GM19324 (cell line): ENCODE measurements around the gene KLHL40.

Experiments used
- ATAC-seq: cut with Tn5 transposase; IDR thresholded peaks from one replicate; pipeline ENCODE4 v1.9.1; 2021; ENCODE audit warnings: mild to moderate bottlenecking, moderate library complexity; ENCODE audit not compliant: unreplicated experiment, low FRiP score

Gene KLHL40

DNA sequence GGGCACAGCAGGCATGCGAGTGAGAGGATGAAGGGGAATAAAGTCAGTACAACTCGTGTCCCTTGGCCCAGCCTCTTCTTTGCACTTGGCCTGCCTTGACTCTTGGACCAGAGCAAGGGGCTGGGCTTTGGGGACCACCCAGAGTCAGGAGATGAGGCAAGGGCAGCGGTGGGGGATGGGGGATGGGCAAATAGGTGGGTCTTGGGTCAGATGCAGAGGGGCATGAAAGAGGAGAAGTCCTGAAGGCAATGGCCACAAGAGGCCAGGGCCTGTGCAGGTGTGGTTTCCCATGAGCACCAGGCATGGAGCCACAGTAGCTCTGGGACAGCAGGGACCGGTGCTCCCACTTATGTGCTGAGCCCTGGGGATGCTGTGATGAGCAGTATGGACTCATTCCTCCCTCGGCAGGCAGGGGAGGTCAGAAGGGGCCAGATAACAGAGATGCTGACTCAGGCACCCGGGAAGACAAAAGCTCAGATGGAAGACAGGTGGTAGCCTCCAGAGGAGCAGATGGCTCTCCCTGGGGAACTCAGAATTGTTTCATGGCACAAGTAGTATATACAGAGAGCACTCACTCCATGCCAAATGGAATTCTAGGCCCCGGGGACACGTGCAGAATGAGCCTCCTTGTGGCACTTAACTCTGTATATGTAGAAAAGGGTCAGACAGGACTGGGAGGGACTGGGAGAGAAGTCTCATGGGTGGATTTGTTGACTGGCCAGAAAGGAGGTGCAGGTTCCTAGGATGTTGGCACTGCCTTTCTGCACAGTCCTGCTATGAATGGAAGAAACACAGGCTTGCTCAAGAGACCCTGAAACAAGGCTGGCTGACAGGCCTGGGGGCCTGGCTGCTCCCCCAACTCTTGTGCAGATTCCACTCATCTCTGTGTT lies 17.6 kb upstream of the KLHL40 start:
- no peak for ATAC-seq

DNA sequence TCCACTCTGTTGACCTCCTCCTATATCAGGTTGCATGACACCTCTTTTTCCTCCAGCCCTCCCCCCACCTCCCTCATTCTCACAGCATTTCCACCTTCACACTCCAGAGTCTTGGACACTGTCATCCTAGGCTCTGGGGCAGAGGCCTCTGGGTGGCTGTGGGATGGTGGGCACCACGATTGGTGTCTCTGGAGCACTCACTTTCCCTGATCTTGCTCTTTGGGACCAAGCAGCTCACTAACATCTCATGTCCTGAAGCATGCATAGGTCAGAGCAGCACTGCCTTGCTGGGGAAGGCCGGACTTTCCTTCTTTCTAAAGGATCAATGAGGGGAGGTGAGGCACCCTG lies 16.9 kb upstream of the KLHL40 start:
- no peak for ATAC-seq

DNA sequence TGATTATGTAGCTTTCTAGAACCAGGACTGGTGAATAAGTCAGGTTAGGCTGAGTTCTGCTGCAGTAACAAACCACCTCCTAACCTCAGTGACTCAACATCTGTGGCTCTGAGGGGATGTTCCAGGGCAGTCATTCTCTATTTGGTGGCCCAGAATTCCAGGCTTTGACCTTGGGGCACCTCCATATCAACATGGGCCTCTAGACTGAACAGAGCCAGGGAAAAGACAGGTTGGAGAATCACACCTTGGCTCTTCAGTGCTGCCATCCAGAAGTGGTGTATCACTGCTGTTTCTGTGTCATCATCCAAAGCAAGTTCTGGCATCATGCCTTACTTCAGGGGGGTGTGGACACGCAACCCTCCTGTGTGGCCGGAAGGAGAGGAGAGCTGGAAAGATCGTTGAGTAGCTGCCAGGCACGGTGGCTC lies 16.5 kb upstream of the KLHL40 start:
- ATAC-seq = no peak

DNA sequence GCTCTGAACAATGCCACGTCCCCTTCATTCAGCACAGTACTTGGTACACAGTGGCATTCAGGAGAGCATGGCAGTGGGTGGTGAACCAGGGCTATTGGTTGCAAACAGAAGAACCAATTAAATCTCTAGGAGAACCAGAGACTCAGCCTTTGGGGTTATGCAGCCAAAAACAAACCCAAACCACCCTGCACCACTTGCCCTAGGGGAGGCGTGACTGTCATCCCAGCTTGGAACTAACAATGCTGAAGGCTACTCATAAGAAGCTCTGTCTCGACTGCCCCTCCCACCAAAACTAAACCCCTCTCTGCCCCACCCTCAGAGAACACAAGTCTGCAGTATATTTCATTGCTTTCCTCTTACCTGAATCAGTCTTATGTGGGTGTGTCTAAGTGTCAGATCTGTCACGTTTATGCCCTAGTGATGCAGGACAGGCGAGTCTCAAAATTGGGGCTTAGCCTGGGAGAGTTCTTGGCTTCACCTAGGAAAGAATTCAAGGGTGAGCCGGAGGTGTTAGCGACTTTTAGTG lies 15.2 kb upstream of the KLHL40 start:
- no peak for ATAC-seq

DNA sequence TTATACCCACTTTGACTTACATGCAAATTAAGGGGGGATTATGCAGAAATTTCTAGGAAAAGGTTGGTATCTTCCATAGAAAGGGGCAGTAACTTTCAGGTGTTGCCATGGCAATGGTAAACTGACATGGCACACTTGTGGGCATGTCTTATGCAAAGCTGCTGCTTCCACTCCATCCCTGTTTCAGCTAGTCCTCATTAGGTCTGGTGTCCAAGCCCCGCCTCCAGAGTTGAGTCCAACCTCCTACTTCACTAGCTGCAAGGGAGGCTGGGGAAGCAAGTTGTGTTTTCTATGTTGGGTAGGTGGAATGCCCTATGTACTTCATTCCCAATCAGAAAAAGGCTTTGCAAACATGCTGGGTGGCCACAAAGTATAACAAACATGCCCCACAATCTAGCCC lies 14.7 kb upstream of the KLHL40 start:
- no peak for ATAC-seq

DNA sequence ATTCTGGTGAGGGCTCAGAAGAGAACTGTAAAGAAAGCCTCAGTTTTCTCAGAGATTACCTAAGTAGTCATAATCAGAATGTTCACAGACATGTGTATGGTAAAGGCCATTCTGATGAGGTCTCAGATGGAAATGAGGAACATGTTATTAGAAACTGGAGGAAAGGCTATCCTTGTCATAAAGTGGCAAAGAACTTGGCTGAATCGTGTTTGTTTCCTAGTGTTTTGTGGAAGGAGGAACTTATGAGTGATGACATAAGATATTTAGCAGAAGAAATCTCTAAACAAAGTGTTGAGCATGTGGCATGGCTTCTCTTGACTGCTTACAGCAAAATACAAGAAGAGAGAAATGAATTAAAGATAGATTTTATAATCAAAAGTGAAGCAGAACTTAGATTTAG lies 12.8 kb upstream of the KLHL40 start:
- ATAC-seq = no peak

DNA sequence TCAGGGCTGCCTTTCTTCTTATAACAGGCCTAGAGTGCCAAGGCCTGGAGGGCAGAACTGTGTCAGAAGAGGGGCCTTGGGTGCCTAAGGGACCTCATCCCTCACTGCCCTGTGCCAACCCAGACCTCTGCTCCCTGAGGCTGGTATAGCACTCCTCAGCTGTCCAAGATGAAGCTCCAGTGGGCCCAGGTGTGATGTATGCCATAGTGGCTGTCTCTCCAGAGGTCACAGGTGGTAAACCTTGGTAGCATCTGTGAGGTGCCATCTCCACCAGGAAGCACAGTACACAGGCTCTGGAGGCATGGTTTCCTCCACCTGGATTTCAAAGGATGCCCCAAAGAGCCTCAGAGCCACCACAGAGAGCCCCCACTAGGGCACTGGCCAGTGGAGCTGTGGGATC lies 12.3 kb upstream of the KLHL40 start:
- no peak for ATAC-seq

DNA sequence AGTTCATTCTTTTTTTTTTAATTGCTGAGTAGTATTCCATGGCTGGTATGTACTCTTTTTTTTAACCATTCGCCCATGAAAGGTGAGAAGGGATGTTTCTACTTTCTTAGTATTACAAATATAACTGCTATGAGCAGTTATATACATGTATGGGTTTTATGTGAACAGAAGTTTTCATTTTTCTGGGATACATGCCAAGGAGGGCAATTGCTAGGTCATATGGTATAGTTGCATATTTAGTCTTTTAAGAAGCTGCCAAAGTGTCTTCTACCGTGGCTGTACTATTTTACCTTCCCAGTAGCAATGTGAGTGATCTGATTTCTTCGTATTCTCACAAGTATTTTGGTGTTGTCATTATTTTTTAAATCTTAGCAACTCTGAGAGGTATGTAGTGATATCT lies 11.2 kb upstream of the KLHL40 start:
- no peak for ATAC-seq

DNA sequence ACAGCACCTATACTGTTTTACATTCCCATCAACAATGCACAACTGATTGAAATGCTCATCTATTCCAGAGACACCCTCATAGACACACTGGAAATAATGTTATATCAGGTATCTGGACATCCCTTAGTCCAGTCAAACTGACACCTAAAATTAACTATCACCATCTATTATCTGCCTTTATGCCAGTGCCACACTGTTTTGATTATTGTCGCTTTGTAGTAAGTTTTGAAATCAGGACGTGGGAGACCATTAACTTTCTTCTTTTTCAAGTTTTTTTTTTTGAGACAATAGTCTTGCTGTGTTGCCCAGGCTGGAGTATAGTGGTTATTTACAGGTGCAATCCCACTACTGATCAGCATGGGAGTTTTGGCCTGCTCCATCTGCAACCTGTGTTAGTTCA lies 9.4 kb upstream of the KLHL40 start:
- no peak for ATAC-seq

DNA sequence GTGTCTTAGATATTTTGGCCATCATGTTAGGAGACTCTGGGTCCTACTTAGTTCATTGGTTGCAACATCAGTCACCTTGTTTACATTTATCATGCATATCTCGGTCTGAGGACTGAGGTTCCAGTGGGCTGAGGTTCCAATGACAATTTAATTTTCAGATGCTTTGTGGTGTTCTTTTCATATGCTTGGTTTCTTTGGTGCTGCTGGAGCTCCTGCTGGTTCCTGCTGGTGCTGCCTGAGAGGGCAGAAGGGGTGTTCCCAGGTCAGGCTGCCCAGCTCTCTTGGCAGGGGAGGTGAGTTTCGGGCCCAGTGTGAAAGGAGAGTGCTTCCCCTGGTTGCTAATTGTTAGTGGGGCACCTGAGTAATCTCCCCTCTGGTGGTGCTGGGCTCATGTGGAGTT lies 6.9 kb upstream of the KLHL40 start:
- no peak for ATAC-seq

DNA sequence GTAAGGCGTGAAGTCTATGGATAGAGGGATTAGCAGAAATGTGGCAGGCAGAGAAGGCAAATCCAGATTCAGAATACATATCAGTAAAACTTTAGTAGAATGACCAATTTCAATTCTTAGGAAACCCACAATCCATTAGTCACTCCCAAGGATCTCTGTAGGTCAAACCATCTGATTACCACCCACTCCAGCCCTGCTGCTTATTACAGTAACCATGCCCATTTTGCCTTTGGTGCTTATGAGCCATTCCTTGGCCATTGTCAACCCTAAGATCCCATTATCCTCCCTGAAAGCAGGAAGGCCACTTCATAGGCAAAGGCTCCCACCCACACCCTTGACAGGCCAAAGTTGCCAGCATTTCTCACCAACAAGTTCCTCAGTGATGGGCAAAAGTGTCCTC lies 5.1 kb upstream of the KLHL40 start:
- ATAC-seq = no peak

DNA sequence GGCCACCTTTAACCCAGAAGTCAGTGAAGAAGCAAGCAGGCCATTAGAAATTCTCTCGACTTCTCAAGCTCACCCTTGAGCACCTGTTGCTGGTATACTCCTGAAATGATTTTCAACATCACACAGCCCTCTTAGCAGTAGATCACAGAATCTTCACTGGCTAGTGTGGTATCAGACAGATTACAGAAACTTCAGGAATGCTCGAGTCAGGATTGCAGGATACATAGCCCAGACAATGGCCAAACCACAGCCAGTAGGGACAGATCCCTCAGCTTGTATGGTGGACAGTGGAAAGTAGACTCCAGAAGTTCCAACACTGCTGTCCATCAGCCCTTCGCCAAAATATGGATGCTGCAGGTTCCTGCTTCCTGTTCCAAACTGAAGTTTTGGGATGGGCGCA lies 4.5 kb upstream of the KLHL40 start:
- ATAC-seq = no peak

DNA sequence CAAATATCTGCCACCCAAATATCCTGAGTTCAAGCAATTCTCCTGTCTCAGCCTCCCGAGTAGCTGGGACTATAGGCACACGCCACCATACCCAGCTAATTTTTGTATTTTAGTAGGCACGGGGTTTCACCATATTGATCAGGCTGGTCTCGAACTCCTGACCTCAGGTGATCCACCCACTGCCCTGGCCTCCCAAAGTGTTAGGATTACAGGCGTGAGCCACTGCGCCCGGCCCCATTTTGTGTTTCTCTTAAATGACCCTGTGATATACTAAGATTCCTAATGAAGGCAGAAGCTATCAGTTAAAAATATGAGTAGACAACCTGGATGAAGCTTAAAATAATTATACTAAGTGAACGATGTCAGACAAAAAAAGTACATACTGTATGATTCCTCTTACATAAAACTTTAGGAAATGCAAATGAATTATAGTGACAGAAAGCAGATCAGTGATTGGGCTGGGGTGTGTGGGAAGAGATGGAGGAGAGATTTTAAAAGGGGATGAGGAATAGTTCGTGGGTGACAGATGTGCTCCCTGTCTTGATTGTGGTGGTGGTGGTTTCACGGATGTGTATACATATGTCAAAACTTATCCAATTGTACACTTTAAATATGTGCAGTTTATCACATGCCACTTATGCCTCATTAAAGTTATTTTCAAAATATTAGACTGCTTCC lies 3.8 kb upstream of the KLHL40 start:
- no peak for ATAC-seq

DNA sequence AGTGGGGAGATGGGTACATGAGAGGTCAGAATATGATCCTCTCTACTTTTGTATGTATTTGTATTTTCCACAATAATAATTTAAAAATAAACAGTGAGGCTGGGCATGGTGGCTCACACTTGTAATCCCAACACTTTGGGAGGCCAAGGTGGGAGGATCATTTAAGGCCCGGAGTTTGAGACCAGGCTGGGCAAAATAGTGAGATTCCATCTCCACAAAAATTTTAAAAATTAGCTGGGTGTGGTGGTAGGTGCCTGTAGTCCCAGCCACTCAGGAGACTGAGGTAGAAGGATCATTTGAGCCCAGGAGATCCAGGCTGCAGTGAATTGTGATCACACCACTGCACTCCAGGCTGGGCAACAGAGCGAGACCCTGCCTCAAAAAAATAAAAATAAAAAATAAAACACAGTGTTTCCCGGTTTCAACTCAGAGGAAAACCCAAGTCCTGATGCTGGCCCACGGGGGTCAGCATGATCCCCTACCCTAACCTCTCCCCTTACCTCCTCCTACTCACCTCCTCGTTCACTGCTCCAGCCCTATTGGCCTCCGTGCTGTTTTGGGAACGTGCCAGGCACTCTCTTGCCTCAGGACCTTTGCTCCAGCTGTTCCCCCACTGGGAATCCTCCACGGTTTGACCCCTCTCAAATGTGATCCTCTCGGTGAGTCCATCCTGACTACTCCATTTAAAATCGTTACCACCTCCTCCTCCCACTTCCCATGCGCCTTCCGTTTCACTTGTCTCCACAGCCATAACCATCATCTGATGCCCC lies 2.9 kb upstream of the KLHL40 start:
- no peak for ATAC-seq

DNA sequence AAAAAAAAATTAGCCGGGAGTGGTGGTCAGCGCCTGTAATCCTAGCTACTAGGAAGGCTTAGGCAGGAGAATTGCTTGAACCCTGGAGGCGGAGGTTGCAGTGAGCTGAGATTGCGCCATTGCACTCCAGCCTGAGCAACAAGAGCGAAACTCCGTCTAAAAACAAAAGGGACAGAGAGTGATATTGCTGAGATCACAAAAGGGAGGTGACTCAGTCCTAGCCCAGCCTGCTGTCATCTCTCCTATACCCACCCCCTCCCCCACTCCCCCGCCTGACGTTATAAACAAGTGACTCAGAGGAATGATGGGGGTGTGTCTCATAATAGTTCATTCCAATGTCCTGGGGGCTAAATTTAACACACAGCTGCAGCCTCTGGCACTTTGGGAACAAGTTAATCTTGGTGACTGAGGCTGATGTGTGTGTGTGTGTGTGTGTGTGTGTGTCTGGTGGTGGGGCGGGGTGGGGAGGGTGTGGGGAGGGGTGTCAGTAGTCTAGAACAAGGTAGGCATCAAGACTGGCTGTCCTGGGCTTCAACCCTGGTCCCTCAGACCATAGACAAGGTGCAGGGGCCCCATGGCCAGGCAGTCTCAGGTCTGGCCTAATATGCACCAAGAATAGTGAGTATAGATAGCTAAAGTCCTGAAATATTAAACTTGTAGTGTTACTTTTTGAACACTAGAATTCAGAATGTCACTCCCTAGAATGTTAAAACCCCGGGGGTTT lies 1.3 kb upstream of the KLHL40 start:
- ATAC-seq = no peak

DNA sequence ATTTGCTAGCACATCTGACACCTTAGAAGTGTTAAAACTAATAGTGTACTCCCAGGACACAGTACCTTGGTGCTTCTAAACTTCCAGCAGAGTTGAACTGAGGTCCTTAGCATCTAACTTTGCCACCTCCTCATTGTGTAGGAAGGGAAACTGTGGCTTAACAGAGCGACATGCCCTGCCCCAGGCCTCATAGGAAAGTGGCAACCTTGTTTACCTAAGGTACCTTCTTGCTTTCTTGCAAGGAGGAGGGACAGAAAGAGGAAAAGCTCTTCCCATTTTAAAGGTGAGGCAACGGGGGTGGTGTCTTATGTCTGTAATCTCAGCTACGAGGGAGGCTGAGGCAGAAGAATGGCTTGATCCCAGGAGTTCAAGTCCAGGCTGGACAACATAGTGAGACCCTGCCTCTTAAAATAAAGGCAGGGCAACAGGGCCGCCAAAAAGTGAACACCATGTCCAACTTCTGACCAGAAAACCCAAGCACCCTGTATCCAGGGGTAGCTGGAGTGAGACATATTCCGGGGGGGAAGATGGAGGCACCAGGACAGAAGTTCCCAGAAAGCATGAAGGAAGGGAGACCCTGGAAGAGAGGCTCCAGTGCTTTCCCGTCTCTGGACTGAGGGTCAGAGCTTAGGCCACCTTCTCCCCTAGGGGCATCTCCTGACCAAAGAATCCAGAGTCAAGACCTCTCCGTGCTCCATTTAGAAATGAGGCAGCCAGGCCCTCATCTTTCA lies 540 bp upstream of the KLHL40 start:
- ATAC-seq = no peak

DNA sequence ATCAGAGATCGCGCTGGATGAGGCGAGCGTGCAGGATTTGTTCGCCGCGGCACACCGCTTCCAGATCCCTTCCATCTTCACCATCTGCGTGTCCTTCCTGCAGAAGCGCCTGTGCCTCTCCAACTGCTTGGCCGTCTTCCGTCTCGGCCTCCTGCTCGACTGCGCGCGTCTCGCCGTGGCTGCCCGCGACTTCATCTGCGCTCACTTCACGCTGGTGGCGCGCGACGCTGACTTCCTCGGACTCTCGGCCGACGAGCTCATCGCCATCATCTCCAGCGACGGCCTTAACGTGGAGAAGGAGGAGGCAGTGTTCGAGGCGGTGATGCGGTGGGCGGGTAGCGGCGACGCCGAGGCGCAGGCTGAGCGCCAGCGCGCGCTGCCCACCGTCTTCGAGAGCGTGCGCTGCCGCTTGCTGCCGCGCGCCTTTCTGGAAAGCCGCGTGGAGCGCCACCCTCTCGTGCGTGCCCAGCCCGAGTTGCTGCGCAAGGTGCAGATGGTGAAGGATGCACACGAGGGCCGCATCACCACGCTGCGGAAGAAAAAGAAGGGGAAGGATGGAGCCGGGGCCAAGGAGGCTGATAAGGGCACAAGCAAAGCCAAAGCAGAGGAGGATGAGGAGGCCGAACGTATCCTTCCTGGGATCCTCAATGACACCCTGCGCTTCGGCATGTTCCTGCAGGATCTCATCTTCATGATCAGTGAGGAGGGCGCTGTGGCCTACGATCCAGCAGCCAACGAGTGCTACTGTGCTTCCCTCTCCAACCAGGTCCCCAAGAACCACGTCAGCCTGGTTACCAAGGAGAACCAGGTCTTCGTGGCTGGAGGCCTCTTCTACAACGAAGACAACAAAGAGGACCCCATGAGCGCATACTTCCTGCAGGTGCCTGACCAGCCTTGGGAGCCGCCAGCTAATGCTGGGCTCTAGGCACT lies 819 bp downstream of the KLHL40 start:
- no peak for ATAC-seq

DNA sequence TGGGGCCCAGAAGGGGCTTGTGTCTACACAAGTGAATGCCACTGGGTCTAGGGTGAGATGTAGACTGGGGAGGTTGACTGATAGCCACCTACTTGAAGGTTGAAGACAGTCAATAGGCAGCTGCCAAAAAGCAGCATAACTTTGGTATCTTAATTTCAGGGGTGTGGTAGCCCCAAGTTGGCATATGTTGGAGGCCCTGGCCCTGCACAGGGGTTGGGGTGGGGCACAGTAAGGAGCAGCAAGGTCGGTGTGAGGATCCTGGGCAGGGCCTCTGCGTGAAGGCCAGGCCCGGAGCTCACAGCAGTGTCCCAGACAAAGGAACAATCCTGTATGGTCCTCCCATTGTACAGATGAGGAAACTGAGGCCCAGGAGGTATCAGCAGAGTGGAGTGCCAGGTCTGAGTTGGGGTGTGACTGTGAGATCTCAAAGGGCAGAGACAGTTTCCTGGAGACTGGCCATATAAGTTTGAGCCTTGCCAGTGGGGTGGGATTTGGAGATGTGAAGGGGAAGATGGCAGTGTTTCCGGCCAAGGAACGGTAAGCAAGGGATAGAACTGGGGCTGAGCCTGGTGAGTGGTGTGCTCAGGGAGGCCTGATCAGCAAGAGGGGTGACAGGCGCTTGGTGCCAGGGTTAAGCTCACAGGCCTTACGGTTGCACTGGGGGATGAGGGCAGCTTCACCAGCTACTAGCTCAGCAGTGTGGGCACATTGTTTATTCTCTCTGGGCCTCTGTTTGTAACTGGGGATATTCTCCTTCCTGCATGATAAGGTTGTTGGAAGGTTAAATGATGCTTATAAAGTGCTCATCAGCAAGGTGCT lies 1.7 kb downstream of the KLHL40 start:
- ATAC-seq = no peak
